ENCODE data around the gene SMAD5. TPM values are rescaled to one million over a fixed set of nuclear protein-coding genes. Genes with fewer than 3 reads are reported as not detected.

SMAD5 gene
- total RNA-seq, 2 donors from 2014 or later, result 29.0 to 92.9 TPM

- H3K4me3 ChIP-seq, result no peak overlapping the region
- H3K9me3 ChIP-seq, result no peaks in the 10 kb centered on the region
- ATAC-seq (ENCODE audit: insufficient number of reproducible peaks, low FRiP score, low read depth) (no peak), DNase-seq (ENCODE audit: low spot score) (no peak)
- H3K27me3 ChIP-seq (replicated peaks; ENCODE audit: insufficient read depth), result no peaks in the 10 kb centered on the region
- H3K36me3 ChIP-seq, result no peaks in the 10 kb centered on the region
- no peak overlapping the region for H3K27ac ChIP-seq
- peaks cover 6 to 29% of the 10 kb centered on the region in 2 donors for H3K4me1 ChIP-seq (ENCODE audit: control insufficient read depth in 1 of 2, low read depth in 2 of 2)
- no peak for TF ChIP-seq CTCF (IDR thresholded peaks at IDR 0.05)
Measured at GRCh38 chr5:136162008-136162407, 29.4 kb downstream of the SMAD5 start.

- H3K27ac ChIP-seq, result no peak overlapping the region
- H3K4me3 ChIP-seq, result no peak overlapping the region
- H3K9me3 ChIP-seq, result no peaks in the 10 kb centered on the region
- TF ChIP-seq CTCF (IDR thresholded peaks at IDR 0.05), result no peak
- H3K27me3 ChIP-seq (replicated peaks; ENCODE audit: insufficient read depth), result no peaks in the 10 kb centered on the region
- peaks cover 4 to 25% of the 10 kb centered on the region in 2 donors for H3K4me1 ChIP-seq (ENCODE audit: control insufficient read depth in 1 of 2, low read depth in 2 of 2)
- DNase-seq (ENCODE audit: low spot score), result no peak
- no peak for ATAC-seq (ENCODE audit: insufficient number of reproducible peaks, low FRiP score, low read depth)
- H3K36me3 ChIP-seq, result peaks cover 7% of the 10 kb centered on the region
Measured at GRCh38 chr5:136164226-136164625, 31.6 kb downstream of the SMAD5 start.

GRCh38 chr5:136166909-136167308 lies 34.3 kb downstream of the SMAD5 start:
- no peaks in the 10 kb centered on the region for H3K9me3 ChIP-seq

GRCh38 chr5:136169218-136169617 lies 36.6 kb downstream of the SMAD5 start:
- no peak for TF ChIP-seq CTCF (IDR thresholded peaks at IDR 0.05)
- Histone ChIP-seq H3K4me3 (no peak overlapping the region), H3K36me3 (peaks cover 14% of the 10 kb centered on the region), H3K27ac (no peak overlapping the region), H3K4me1 (ENCODE audit: control insufficient read depth in 1 of 2, low read depth in 2 of 2) (no peaks in the 10 kb centered on the region), H3K9me3 (no peaks in the 10 kb centered on the region), H3K27me3 (replicated peaks; ENCODE audit: insufficient read depth) (no peaks in the 10 kb centered on the region)
- DNase-seq (ENCODE audit: low spot score), result no peak
- ATAC-seq (ENCODE audit: insufficient number of reproducible peaks, low FRiP score, low read depth), result no peak

More at GRCh38 chr5:136166909-136167308, 34.3 kb downstream of the SMAD5 start:
- Histone ChIP-seq H3K36me3 (peaks cover 7% of the 10 kb centered on the region), H3K4me1 (ENCODE audit: control insufficient read depth in 1 of 2, low read depth in 2 of 2) (peaks cover 0 to 6% of the 10 kb centered on the region in 2 donors), H3K27ac (no peak overlapping the region), H3K4me3 (no peak overlapping the region), H3K27me3 (replicated peaks; ENCODE audit: insufficient read depth) (no peaks in the 10 kb centered on the region)
- no peak for ATAC-seq (ENCODE audit: insufficient number of reproducible peaks, low FRiP score, low read depth)
- no peak for TF ChIP-seq CTCF (IDR thresholded peaks at IDR 0.05)
- no peak for DNase-seq (ENCODE audit: low spot score)

- no peak overlapping the region for H3K27ac ChIP-seq
- peak; percentile 32 for TF ChIP-seq CTCF (IDR thresholded peaks at IDR 0.05)
- no peaks in the 10 kb centered on the region for H3K4me1 ChIP-seq (ENCODE audit: control insufficient read depth in 1 of 2, low read depth in 2 of 2)
- no peak for DNase-seq (ENCODE audit: low spot score)
- ATAC-seq (ENCODE audit: insufficient number of reproducible peaks, low FRiP score, low read depth), result no peak
- H3K9me3 ChIP-seq, result no peaks in the 10 kb centered on the region
- H3K27me3 ChIP-seq (replicated peaks; ENCODE audit: insufficient read depth), result no peaks in the 10 kb centered on the region
- H3K36me3 ChIP-seq, result peaks cover 25% of the 10 kb centered on the region
- no peak overlapping the region for H3K4me3 ChIP-seq
Measured at GRCh38 chr5:136174021-136174659, 41.5 kb downstream of the SMAD5 start.

All from thoracic aorta (tissue), 2 donors.